Measurements from ENCODE around the gene CCT2. TPM values are rescaled to one million over a fixed set of nuclear protein-coding genes. Genes with fewer than 3 reads are reported as not detected.

The CCT2 gene
- total RNA-seq, 1 experiment from 2014 or later = 398 TPM

GRCh38 chr12:69570000-69570516 is 15.2 kb upstream of the CCT2 start:
- Histone ChIP-seq H3K9ac (ENCODE audit: low read length) (peak overlapping the region; percentile 6), H3K4me3 (replicated peaks in 1 of 2; ENCODE audit: low read depth in 1 of 2, low read length in 2 of 2) (peak overlapping the region in 1 of 2 experiments; percentile 25; a peak in 2 of 4 replicates), H3K4me2 (ENCODE audit: low read length) (peak overlapping the region; percentile 47), H3K79me2 (ENCODE audit: insufficient read depth, low read length) (0 out of 2 replicates have a peak, but pooled peaks cover 2% of the 10 kb centered on the region), H3K27ac (ENCODE audit: low read depth, low read length) (peak overlapping the region; percentile 65), H3K4me1 (ENCODE audit: control insufficient read depth in 1 of 2, insufficient read depth in 2 of 2, low read length in 2 of 2) (peaks cover 11 to 25% of the 10 kb centered on the region in 2 experiments; a peak in 3 of 4 replicates), H2AFZ (ENCODE audit: low read depth, low read length, poor library complexity, severe bottlenecking) (no peak overlapping the region), H3K9me3 (ENCODE audit: control insufficient read depth in 1 of 2, insufficient read depth in 1 of 2, low read depth in 1 of 2, low read length in 2 of 2) (no peaks in the 10 kb centered on the region), H3K36me3 (ENCODE audit: control insufficient read depth in 1 of 2, insufficient read depth in 2 of 2, low read length in 2 of 2) (peaks cover 16 to 22% of the 10 kb centered on the region in 2 experiments; a peak in 2 of 4 replicates), H4K20me1 (ENCODE audit: insufficient read depth) (no peaks in the 10 kb centered on the region), H3K27me3 (ENCODE audit: insufficient read depth, low read length) (no peaks in the 10 kb centered on the region), H3K9me2 (ENCODE audit: insufficient read depth) (no peaks in the 10 kb centered on the region)
- peak; percentile 54 for DNase-seq (ENCODE audit: low read depth, low spot score)
- no TSS peak for BruUV-seq (replicated peaks)
- TF ChIP-seq SRF (IDR thresholded peaks at IDR 0.05; ENCODE audit: low read depth) = 0 out of 2 replicates have a peak, but pooled peaks have one; percentile 14
- no peak for TF ChIP-seq SIN3A (IDR thresholded peaks at IDR 0.05; ENCODE audit: low read depth)
- peak; percentile 57 for TF ChIP-seq FOSL1 (IDR thresholded peaks at IDR 0.05; ENCODE audit: low read depth)
- TF ChIP-seq JUND (IDR thresholded peaks at IDR 0.05) = peak; percentile 50; the same call in 1 of the 2 replicates
- TF ChIP-seq, protein P1, sequence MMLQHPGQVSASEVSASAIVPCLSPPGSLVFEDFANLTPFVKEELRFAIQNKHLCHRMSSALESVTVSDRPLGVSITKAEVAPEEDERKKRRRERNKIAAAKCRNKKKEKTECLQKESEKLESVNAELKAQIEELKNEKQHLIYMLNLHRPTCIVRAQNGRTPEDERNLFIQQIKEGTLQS (IDR thresholded peaks at IDR 0.05) = no peak
- TF ChIP-seq ZNF274 (IDR thresholded peaks at IDR 0.05; ENCODE audit: low read depth, low read length) = no peak
- TF ChIP-seq YY1 (IDR thresholded peaks at IDR 0.05; ENCODE audit: extremely low read depth, insufficient replicate concordance, low read depth, low read length) = no peak
- TF ChIP-seq CEBPB (IDR thresholded peaks at IDR 0.05; ENCODE audit: low read depth) = peak; percentile 59
- TF ChIP-seq EZH2 (IDR thresholded peaks at IDR 0.05) = no peak
- peak; percentile 40 for TF ChIP-seq SP1 (IDR thresholded peaks at IDR 0.05; ENCODE audit: low read depth)
- TF ChIP-seq MAX (IDR thresholded peaks at IDR 0.05) = no peak
- TF ChIP-seq CTCF (IDR thresholded peaks at IDR 0.05 in 2 of 3, conservative IDR thresholded peaks at IDR 0.05 in 1 of 3; ENCODE audit: borderline replicate concordance in 1 of 3, insufficient read depth in 1 of 3, low read depth in 2 of 3, low read length in 2 of 3) = no peak
- no peak for TF ChIP-seq RAD21 (IDR thresholded peaks at IDR 0.05; ENCODE audit: low read depth)
- no peak for TF ChIP-seq ZFX (IDR thresholded peaks at IDR 0.05)
- TF ChIP-seq ZBTB33 (IDR thresholded peaks at IDR 0.05; ENCODE audit: extremely low read depth, insufficient replicate concordance, low read length) = no peak
- no peak for TF ChIP-seq POLR2AphosphoS5 (IDR thresholded peaks at IDR 0.05; ENCODE audit: low read depth, low read length)
- ChIA-PET RAD21 (ENCODE audit: low non-redundant PET in 1 of 2, low total read pairs in 2 of 2, uncharacterized antibody in 2 of 2, unreplicated experiment in 2 of 2) (no interaction called here), CTCF (interaction anchor here (0.8 to 2.7 kb wide), 20 partner anchors 8 to 279 kb away, joined by 3 to 35 read pairs (median 4); partner anchors contain the start of genes CCT2 and FRS2), POLR2A (interaction anchor here (1.2 kb wide), 1 partner anchor 15 kb away, joined by 3 read pairs; the partner anchor contains the start of gene CCT2)
- peak; percentile 76 for ATAC-seq
- intact Hi-C loops (cut with micrococcal nuclease) = loop anchor here (2.0 to 10.0 kb wide), 3 partner anchors 99 to 415 kb away; partner anchors contain the start of gene FRS2
